GM12872 (cell line): ENCODE measurements around the gene HOXB8.

Experiments
- TF ChIP-seq, protein P1 (sequence below): IDR thresholded peaks from 3 replicates; pipeline ENCODE4 v1.5.1; 2011; ENCODE audit warnings: low read depth, mild to moderate bottlenecking, low read length, moderate library complexity; ENCODE audit not compliant: insufficient read depth

The HOXB8 gene

DNA sequence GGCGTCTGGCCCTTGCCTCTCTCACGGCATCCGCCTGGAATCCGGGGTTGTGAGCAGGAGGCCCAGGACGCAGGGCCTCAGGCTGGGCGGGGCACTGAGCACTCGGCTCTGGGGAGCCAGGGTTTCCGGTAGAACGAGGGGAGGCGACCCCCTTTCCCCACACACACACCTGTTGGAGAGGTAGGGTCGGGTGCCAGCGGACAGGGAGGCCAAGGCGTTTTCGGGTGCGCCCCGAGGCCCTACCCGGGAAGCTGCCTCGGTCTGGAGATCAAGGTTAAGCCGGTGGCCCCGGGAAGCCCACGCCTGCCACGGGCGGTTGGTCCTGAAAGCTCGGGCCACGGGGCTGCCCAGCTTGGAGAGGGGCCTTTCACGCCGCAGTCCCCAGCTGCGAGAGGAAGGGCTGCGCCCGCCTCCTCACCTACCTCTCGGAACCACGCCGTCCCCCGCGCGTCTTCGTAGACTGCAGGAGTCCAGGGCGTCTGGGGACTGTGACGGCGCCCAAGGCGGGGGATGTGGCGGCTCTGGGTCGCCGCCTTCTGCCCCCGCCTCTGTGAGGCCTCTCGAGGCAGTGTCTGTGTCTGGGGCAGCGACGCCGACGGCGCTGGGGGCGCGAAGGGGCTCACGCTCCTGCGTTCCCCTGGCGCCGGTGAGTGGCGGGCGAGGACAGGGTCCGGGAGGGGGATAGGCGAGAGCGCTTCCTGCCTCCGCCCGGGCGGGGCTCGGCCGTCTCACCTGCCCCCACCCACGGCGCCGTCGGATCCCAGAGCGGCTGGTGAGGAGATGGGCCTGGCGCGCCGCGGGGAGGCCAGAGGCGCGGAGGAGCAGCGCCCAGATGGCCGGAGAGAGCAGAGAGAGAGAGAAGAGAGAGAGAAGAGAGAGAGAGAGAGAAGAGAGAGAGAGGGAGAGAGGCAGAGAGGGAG lies 31.4 kb upstream of the HOXB8 start:
- TF ChIP-seq, protein P1, sequence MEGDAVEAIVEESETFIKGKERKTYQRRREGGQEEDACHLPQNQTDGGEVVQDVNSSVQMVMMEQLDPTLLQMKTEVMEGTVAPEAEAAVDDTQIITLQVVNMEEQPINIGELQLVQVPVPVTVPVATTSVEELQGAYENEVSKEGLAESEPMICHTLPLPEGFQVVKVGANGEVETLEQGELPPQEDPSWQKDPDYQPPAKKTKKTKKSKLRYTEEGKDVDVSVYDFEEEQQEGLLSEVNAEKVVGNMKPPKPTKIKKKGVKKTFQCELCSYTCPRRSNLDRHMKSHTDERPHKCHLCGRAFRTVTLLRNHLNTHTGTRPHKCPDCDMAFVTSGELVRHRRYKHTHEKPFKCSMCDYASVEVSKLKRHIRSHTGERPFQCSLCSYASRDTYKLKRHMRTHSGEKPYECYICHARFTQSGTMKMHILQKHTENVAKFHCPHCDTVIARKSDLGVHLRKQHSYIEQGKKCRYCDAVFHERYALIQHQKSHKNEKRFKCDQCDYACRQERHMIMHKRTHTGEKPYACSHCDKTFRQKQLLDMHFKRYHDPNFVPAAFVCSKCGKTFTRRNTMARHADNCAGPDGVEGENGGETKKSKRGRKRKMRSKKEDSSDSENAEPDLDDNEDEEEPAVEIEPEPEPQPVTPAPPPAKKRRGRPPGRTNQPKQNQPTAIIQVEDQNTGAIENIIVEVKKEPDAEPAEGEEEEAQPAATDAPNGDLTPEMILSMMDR: no peak

DNA sequence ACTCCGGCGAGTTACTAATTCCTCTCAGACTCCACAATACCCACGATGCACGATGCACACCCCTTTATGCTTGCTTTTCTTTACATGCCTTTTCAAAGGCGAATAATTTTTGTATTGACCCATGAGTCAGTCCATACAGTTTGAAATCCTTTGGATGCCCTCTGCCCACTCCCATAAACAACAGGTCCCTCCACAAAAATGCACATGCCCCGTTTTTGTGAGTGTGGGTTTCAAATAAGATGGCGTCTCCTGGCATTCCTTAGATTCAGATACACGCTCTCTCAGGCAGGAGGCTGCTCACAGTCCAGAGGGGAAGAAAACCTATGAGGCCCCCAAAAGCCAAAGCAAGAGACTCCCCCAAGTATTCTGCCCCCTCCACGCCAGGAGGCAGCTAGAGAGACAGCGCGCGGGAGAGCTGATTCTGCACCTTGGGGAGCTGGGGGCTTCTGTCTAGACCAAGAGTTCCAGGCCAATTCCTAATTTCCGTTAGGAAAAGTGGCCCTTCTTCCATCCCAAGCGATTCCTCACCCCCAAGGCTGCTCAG lies 30.6 kb upstream of the HOXB8 start:
- TF ChIP-seq, protein P1: no peak

DNA sequence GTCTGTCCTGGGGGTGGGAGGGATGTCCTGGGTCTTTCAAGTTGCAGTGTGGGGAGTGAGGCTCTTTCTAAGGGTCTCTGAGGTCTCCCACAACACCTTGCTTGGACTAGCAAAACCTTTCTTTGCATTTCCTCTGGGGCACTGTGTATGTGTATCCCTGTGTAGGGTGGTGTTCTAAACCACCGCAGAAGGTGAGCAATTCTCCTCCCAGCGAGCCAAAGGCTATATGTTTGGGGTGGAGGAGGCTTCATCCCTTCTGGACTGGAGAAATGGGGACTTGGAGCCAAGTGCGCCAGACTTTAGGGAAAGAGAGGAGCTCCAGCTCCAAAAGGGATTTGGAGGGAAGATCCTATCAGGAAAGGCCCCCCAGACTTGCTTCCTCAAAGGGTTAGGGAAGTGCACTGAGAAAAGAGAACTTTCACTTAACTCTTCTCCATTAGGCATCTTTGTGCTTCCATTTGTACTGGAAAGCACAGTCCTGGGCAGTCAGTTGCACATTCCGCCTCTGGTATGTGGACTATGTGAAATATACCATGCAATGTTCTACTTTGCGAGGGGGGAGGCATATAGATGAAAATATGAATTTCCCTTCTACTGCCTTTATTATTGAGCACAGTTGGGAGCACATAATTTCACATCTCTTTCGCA lies 29.9 kb upstream of the HOXB8 start:
- TF ChIP-seq, protein P1: no peak

DNA sequence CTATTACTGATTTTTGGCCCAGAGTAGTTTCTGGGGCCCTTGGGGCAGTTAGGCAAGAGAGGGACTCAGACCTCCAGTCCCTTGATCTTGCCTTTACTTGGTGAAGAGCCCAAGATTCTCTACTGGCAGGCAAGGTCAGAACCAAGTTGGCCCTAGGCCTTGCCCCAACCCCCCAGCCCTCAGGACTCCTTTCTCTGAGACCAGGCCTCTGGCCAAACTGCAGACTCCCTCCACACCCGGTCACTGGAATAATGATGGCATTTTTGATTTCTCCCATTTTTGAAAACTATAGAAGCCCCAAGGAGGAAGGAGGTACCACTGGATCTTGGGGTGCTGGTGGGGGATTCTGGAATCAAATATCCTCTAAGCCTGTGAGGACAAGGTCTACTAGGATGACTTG lies 29.1 kb upstream of the HOXB8 start:
- TF ChIP-seq, protein P1: no peak

DNA sequence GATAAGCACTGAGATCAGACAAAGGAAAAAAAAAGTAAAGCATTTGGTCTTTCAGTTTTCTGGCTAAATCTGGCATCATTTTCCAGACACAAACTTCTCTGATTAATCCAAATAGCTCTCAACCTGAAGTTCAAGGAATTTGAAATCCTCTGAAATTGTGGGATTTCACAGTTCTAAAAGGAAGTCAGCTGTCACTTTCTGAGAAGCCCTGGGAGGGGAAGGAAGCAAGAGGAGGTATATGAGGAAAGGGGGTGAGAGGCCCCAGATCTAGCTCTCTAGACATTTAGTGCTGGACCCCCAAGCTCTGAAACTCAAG lies 28.6 kb upstream of the HOXB8 start:
- TF ChIP-seq, protein P1: no peak

DNA sequence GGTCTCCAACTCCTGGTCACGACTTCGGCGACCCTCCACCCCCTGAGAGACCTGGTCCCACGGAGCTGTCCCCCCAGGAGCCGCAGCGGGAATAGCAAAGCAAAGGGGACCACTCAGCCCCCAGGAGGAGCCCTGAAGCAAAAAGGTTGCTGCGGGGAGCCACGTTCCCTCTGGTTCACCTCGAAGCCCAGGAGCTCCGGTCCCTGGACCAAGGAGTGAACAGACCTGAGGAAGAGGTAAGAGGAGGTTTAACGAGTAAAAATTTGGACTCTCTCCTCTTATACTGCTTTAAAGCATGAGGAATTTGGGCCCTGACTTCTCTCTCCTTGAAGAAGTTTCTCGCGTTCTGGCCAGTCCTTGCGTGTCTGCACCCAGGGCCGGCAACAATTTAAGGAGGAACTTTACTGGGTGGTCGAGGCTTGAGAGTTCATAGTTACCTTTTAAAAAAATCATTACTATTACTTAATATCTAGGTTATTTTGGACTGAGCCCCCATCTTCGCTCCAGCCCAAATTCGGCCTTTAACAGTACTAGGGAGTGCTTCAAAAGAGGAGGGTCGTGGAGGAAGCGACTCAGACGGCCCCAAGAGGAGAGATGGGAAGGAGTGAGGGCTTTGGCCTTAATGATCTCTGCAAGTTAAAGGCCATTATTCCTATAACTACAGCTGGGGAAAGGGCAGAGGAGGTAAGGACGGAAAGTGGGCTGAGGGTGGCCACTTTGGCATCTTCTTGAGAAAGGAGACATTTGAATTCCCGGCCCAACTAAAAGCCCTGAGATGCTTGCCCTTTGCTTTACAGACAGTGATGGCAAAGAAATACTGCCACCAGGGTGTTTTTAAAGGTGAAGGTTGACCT lies 28.0 kb upstream of the HOXB8 start:
- TF ChIP-seq, protein P1: no peak
